Psoas muscle (tissue), 8 donors: Measurements from ENCODE around the gene CASP10. TPM values are rescaled to one million over a fixed set of nuclear protein-coding genes. Genes with fewer than 3 reads are reported as not detected.
A peak's percentile ranks its signal among the peaks of the same experiment; 100 is the strongest.
"Not testable (repeated sequence)": the region's sequence is repeated elsewhere in the genome, so short reads cannot be mapped to it uniquely, and the experiment has no call there.

ENCODE experiments used
- ATAC-seq, 4 donors: fragments of 200-7000 bp; cut with Tn5 transposase; one replicate each; pipeline ENCODE4 v1.9.1; 2020; ENCODE audit warnings: moderate library complexity in 3 of 4, mild to moderate bottlenecking in 2 of 4
- DNase-seq, 2 donors: peaks; one replicate each; pipeline ENCODE4 v3.0.0-alpha.2; 2020
- H3K27ac ChIP-seq: fragments of 200-600 bp; one replicate; pipeline ENCODE4 v1.8.0; 2022
- H3K27me3 ChIP-seq, 3 donors: fragments of 200-600 bp in 1 of 3; one replicate each; pipeline versions ENCODE4 v1.6.1 to v1.8.0; 2013 to 2022; ENCODE audit warnings: low read length in 2 of 3, mild to moderate bottlenecking in 2 of 3, moderate library complexity in 1 of 3; ENCODE audit not compliant: insufficient read depth in 3 of 3
- H3K36me3 ChIP-seq, 2 donors: fragments of 200-600 bp in 1 of 2; one replicate each; pipeline versions ENCODE4 v1.6.1 to v1.8.0; 2013 to 2022; ENCODE audit warnings: low read depth in 1 of 2, mild to moderate bottlenecking in 1 of 2, moderate library complexity in 1 of 2; ENCODE audit not compliant: insufficient read depth in 1 of 2
- H3K4me1 ChIP-seq: fragments of 200-600 bp; one replicate; pipeline ENCODE4 v1.8.0; 2022
- H3K4me3 ChIP-seq: fragments of 200-600 bp; one replicate; pipeline ENCODE4 v1.8.0; 2022; ENCODE audit warnings: mild to moderate bottlenecking
- H3K9me3 ChIP-seq: fragments of 200-600 bp; one replicate; pipeline ENCODE4 v1.8.0; 2022
- WGBS, 3 donors: extraction: QIAGEN DNeasy Blood & Tissue Kit; methylation state at CpG; one replicate each; pipeline versions ENCODE4 v1.1.6 to v1.1.7; 2013; 5-methylcytosine and 5-hydroxymethylcytosine counted together
- intact Hi-C, 2 donors: fragments of 100-400 bp; cut with DNase I; formaldehyde crosslinking; loops; one replicate each; pipeline versions ENCODE4 v1.11.0 to v1.14.2; 2022
- polyA plus RNA-seq, 3 donors: library from polyadenylated mRNA; stranded (reverse); fragments of 200-250 nt; gene quantifications; one replicate each; pipeline ENCODE4 v1.2.3, GENCODE V29; 2013
- total RNA-seq, 4 donors: library from RNA; stranded (reverse); fragmentation: NEBNext Ultra II Directional in 2 of 4; extraction: Animal tissue kit (Norgen Biotek cat#: 25700) in 2 of 4; gene quantifications; one replicate each; pipeline versions ENCODE4 v1.2.1 to v1.2.4, GENCODE V29; 2021 to 2023
- TF ChIP-seq, protein P1 (sequence below): fragments of 200-600 bp; IDR thresholded peaks from one replicate; pipeline ENCODE4 v1.8.0; 2022; ENCODE audit warnings: antibody characterized with exemption
- donor health status: healthy with polysubstance abuse.
- donor health status: DM: no; HTN: no; CAD: no; lungs with moderate emphysema.
- donor health status: Bipolar disorder and iron deficiency.
- donor health status: healthy.
- donor health status: DM: yes; HTN: yes; CAD: no.
- donor health status: DM: no; HTN: no; CAD: no.
- donor health status: DM: no; HTN: no; CAD: no.
- donor health status: DM: yes; HTN: yes; CAD: no.

Gene CASP10
- total and polyA plus RNA-seq, 7 donors, result 0.90 to 3.8 (median 2.3) TPM

DNA sequence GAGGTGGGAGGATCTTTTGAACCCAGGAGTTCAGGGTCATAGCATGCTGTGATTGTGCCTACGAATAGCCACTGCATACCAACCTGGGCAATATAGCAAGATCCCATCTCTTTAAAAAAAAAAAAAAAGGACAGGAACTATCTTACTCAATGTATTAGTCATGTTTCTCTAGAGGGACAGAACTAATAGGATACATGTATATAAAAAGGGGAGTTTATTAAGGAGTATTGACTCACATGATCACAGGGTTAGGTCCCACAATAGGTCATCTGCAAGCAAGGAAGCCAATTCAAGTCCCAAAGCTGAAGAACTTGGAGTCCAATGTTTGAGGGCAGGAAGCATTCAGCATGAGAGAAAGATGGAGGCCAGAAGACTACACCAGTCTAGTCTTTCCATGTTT lies 18.8 kb upstream of the CASP10 start:
- no peaks in the 10 kb centered on the region for H3K4me1 ChIP-seq
- WGBS, 3 donors, result 88 to 96% (median 92%) methylated on average over 1 of the region's 1 CpG
- H3K27me3 ChIP-seq, result no peaks in the 10 kb centered on the region
- peaks cover 12 to 83% of the 10 kb centered on the region in 2 donors for H3K36me3 ChIP-seq
- no peak overlapping the region for H3K4me3 ChIP-seq
- no peaks in the 10 kb centered on the region for H3K9me3 ChIP-seq
- no peak for DNase-seq
- no peak overlapping the region for H3K27ac ChIP-seq
- ATAC-seq, result peak in 3 of 4 donors; percentile 21 to 32 (median 22)
- intact Hi-C loops, result loop anchor here in 1 of 2 donors (5.0 kb wide), 1 partner anchor 52 kb away; no protein-coding TSS in a partner anchor
- TF ChIP-seq, protein P1, sequence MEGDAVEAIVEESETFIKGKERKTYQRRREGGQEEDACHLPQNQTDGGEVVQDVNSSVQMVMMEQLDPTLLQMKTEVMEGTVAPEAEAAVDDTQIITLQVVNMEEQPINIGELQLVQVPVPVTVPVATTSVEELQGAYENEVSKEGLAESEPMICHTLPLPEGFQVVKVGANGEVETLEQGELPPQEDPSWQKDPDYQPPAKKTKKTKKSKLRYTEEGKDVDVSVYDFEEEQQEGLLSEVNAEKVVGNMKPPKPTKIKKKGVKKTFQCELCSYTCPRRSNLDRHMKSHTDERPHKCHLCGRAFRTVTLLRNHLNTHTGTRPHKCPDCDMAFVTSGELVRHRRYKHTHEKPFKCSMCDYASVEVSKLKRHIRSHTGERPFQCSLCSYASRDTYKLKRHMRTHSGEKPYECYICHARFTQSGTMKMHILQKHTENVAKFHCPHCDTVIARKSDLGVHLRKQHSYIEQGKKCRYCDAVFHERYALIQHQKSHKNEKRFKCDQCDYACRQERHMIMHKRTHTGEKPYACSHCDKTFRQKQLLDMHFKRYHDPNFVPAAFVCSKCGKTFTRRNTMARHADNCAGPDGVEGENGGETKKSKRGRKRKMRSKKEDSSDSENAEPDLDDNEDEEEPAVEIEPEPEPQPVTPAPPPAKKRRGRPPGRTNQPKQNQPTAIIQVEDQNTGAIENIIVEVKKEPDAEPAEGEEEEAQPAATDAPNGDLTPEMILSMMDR, result no peak

DNA sequence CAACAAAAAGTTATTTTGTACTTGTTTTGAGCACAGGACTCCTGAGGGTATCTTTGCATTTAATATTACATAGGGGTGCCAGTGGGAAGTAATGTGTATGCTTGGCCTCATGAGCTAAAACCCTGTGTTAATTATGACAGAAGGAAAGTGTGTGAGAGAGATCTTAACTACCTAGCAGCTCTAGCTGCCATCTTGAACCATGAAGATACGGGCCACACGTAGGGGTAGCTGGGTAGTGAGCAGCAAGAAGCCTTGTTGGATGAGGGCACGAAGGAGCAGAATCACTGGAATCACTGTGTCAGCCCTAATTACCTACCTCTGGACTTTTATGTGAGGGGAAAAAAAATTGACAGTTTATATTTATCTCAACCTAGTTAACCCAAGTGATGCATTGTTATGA lies 15.4 kb upstream of the CASP10 start:
- Histone ChIP-seq H3K27ac (no peak overlapping the region), H3K36me3 (peaks cover 8 to 49% of the 10 kb centered on the region in 2 donors), H3K4me3 (no peak overlapping the region), H3K4me1 (no peaks in the 10 kb centered on the region), H3K9me3 (no peaks in the 10 kb centered on the region), H3K27me3 (no peaks in the 10 kb centered on the region)
- ATAC-seq (peak in 2 of 4 donors; percentile 11 to 24), DNase-seq (no peak)
- intact Hi-C loops, result no loop called here
- TF ChIP-seq, protein P1, result no peak
- 94 to 96% (median 95%) methylated on average over 3 of the region's 3 CpGs for WGBS, 3 donors

DNA sequence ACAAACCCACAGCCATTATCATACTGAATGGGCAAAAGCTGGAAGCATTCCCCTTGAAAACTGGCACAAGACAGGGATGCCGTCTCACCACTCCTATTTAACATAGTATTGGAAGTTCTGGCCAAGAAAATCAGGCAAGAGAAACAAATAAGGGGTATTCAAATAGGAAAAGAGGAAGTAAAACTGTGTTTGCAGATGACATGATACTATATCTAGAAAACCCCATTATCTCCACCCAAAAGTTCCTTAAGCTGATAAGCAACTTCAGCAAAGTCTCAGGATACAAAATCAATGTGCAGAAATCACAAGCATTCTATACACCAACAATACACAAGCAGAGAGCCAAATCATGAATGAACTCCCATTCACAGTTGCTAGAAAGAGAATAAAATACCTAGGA lies 14.4 kb upstream of the CASP10 start:
- peaks cover 8 to 40% of the 10 kb centered on the region in 2 donors for H3K36me3 ChIP-seq
- intact Hi-C loops, ATAC-seq, H3K27me3 ChIP-seq, DNase-seq, H3K4me3 ChIP-seq, H3K4me1 ChIP-seq, H3K27ac ChIP-seq, H3K9me3 ChIP-seq: not testable (repeated sequence)
- 48 to 81% (median 66%) methylated on average over 1 of the region's 1 CpG for WGBS, 3 donors

DNA sequence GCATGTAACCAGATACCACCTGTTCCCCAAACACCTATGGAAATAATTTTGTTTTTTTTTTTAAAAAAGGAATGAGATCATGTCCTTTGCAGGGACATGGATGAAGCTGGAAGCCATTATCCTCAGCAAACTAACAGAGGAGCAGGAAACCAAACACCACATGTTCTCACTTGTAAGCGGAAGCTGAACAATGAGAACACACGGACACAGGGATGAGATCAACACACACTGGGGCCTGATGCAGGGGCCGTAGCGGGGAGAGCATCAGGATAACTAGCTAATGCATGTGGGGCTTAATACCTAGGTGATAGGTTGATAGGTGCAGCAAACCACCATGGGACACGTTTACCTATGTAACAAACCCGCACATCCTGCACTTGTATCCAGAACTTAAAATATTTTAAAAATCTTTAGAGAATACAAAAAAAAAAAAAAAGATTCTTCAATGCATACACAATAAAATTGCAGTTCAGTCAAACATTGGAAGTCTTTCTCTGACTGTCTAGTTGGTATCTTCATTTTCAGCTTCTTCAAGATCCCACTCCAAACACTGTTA lies 11.6 kb upstream of the CASP10 start:
- WGBS, 3 donors, result 38 to 43% (median 39%) methylated on average over 6 of the region's 6 CpGs
- DNase-seq (no peak), ATAC-seq (peak; percentile 11 to 30 (median 20))
- H3K27ac ChIP-seq, result no peak overlapping the region
- TF ChIP-seq, protein P1, result no peak
- peaks cover 0 to 12% of the 10 kb centered on the region in 2 donors for H3K36me3 ChIP-seq
- H3K4me3 ChIP-seq, result no peak overlapping the region
- intact Hi-C loops, result loop anchor here in 1 of 2 donors (10.0 kb wide), 1 partner anchor 207 kb away; the partner anchor contains the start of gene ORC2
- H3K4me1 ChIP-seq, result no peaks in the 10 kb centered on the region
- H3K27me3 ChIP-seq, result no peaks in the 10 kb centered on the region
- H3K9me3 ChIP-seq, result no peaks in the 10 kb centered on the region

DNA sequence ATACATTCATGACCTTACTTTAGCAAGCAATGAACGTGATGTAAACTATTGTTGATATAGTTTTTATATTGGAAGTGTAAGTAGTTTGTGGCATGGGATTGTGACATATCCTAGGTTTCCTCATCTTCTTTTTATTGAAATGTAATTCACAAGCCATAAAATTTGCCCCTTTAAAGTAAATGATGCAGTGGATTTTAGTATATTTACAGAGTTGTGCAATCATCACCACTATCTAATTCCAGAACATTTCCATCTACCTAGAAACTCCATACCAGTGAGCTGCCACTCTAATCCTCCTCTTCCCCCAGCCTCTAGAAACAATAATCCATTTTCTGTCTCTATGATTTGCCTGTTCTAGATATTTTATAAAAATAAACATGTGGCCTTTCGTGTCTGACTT lies 10.7 kb upstream of the CASP10 start:
- intact Hi-C loops, result loop anchor here in 1 of 2 donors (10.0 kb wide), 1 partner anchor 207 kb away; the partner anchor contains the start of gene ORC2
- WGBS, 3 donors, result 50 to 56% (median 54%) methylated on average over 2 of the region's 2 CpGs

More for the DNA sequence above, 10.7 kb upstream of the CASP10 start:
- Histone ChIP-seq H3K27ac (no peak overlapping the region), H3K27me3 (no peaks in the 10 kb centered on the region), H3K36me3 (peaks cover 0 to 2% of the 10 kb centered on the region in 2 donors), H3K4me3 (no peak overlapping the region), H3K4me1 (no peaks in the 10 kb centered on the region), H3K9me3 (no peaks in the 10 kb centered on the region)
- TF ChIP-seq, protein P1, result no peak
- ATAC-seq, result peak; percentile 11 to 14 (median 12)
- DNase-seq, result no peak
